IPS DF 4.7 (cell line): ENCODE data around the gene STMN3.

Experiments used
- DNase-seq: peaks from one replicate; pipeline ENCODE4 v3.0.0-alpha.2; 2013; ENCODE audit warnings: low spot score; ENCODE audit errors: extremely low read depth

Gene STMN3

DNA sequence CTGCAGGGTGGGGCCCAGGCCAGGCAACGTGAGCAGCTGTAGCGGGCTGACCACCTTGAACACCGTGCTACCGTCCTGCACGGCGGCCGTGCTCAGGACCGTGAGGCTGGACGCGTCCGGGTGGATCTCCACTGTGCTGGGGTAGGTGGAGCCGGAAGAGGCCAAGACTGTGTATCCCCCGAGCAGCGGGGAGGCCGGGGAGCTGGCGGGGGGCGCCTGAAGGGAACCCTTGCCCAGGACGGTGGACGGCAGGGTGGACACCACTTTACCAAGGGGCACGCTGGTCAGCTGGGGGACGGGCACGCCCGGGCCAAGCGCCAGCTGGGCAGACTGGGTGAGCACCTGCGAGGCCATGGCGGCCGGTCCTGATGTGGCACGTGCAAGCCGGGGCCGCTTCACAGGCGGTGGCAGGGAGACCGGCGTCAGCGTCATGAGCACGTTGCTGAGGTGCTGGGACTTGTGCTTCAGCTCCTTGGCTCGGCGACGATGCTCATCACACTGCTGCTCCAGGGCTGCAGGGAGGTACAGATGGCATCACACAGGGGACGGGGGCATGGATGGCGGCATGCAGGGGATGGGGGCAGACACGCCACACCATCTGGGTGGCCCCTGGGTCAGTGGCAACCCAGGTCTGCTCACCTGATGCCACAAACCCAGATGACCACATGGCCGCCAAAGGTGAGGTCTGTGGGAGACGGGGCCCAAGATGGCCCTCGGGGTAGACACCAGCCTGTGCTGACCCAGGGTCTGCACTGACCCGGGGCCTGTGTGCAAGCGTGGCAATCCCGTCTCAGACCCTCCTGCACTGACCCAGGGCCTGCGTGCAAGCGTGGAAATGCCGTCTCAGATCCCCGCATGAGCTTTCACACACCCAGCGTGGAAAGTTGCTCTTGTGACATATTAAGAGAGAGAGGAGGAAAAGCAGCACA lies 62.7 kb downstream of the STMN3 start:
- no peak for DNase-seq
